Hypothalamus (tissue), 51 donors: ENCODE data around the gene SCRN2.

Experiments
- DNase-seq, 51 donors: peaks; one replicate each; lab custom pipeline; 2025; lab: John Stamatoyannopoulos, UW

Gene SCRN2

DNA sequence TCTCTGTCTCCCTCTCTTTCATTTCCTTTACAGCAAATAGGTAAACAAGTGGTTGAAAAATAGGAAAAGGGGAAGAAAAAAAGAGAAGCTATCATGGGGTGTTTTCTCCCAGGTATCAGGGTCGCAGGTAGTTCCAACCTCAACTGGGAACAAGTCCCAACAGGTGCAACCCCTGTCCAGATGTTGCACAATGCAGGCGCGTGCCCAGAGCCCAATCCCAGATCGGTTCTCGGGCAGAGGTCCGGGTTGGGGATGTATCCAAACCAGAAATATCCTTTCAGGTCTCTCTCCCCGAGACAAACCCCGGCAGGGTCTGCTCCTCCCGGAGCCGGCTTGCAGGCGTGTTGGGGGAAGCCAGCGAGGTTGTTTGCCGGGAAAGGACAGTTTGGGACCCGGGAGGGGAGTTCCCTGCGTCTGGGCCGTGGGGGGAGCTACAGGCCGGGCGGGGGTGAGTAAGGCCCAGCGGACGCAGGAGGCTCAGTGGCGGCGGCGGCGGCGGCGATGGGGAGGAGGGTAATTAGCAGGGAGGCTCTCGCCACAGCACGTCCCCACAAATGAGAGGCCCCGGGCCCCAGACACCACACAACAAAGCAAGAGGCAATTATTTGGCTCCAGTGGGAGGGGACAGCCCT is 31.1 kb upstream of the SCRN2 start:
- no peak for DNase-seq

DNA sequence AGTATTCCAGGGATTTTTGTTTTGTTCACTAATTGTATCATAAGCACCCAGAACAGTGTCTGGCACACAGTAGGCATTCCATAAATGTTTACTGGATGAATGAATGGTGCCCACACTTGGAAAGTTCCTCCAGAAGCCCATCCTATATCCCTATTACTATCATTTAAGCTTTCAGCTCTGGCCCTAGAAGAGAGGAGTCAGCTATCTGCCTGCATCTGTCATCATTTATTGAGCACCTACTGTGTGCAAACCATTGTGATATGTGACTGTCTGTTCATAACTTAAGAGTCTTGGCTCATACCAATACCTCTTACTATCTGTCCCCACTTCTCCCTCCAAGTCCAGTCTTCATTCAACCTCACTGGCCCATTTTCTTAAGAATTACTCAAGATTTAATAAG is 30.0 kb upstream of the SCRN2 start:
- DNase-seq = no peak

GRCh38 chr17:47870056-47870455 is 29.0 kb upstream of the SCRN2 start:
- no peak for DNase-seq

GRCh38 chr17:47869114-47869513 is 28.0 kb upstream of the SCRN2 start:
- DNase-seq = no peak

- no peak for DNase-seq
Measured at GRCh38 chr17:47867813-47868533, 26.9 kb upstream of the SCRN2 start.

DNA sequence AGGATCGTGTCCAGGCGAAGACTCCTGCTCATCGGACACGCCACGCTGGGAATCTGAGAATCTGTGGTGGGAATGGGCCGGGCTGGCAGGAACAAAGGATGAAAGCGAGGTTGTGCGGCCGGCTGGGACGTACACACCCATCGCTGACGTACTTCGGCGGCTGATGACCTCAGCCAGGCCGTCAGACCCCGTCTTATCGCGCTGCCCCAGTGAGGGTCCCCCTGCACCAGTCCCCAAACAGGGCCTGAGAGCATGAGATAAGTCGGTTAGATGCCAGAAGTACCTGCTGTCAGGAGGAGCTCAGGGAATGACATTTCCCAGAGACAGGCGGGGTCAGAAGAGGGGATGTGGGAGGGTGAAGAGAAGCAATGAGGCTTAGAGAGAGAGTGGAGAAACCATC is 25.9 kb upstream of the SCRN2 start:
- no peak for DNase-seq

DNA sequence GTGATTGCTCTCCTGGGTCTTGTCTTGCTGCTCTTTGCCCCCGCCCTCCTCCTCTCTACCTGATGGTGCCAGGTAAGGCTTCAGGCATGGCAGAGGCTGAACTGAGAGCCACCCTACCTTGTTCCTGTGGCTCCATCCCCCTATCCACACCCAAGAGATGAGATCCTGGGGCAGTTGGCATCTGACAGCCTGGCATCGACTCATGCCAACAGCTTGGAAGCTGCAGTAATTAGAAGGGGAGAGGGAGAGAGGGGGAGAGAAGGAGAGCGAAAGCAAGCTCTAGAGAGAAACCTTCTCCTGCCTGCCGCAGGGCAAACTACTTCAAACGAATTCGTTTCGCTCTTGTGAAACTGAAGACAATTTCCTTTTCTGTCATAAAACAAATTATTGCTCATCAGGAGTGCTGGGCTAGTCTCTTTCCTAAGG is 23.7 kb upstream of the SCRN2 start:
- no peak for DNase-seq

DNA sequence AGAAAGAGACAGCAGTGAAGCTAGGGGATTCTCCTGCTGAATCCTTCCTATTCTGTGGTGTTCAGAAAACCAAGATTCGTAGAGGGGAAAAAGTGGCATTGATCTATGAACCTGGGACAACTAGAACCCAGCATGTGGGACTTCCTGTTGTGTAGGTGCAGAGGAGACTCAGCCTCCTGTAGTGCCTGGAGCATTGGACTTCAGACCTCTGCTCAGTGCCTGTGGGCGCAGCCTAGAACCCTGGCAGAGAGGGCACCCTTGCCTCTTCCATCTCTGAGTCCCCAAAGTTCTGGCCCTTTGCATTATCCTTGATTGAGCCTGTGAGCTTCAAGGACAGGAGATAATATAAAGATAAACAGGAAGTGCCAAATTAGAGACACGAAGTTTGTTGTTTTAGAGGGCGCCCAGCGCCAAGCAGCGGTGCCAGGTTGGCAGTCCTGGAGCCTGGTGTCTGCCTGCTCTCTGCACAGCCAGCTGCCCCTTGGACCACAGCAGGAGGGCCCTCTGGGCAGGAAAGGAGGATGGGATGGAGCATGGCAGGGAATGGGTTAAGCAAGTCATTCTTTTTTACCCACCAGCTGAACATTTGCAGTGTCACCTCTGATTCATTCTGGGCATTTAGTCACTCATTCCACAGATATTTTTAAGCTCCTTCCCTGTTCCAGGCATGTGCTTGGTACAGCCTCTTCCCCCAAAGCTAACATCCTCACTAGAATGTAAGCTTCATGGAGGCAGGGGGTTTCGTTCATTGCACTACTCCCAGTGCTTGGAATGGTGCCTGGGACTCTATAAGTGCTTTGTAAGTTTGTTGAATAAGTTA is 21.8 kb upstream of the SCRN2 start:
- DNase-seq = no peak

DNA sequence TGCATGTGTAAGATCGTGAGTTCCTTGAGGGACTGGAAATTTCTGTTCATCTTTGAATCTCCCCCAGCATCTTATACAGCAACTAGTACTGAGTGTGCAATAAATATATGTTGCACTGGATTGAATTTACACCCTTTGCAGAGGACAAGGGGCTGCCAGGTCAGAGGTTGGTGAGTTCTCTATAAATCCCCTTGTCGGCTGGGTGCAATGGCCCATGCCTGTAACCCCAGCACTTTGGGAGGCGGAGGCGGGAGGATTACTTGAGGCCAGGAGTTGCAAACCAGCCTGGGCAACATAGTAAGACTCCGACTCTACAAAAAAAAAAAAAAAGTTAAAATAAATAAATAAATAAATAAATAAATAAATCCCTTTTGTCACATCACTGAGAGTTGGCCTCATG is 19.3 kb upstream of the SCRN2 start:
- no peak for DNase-seq

DNA sequence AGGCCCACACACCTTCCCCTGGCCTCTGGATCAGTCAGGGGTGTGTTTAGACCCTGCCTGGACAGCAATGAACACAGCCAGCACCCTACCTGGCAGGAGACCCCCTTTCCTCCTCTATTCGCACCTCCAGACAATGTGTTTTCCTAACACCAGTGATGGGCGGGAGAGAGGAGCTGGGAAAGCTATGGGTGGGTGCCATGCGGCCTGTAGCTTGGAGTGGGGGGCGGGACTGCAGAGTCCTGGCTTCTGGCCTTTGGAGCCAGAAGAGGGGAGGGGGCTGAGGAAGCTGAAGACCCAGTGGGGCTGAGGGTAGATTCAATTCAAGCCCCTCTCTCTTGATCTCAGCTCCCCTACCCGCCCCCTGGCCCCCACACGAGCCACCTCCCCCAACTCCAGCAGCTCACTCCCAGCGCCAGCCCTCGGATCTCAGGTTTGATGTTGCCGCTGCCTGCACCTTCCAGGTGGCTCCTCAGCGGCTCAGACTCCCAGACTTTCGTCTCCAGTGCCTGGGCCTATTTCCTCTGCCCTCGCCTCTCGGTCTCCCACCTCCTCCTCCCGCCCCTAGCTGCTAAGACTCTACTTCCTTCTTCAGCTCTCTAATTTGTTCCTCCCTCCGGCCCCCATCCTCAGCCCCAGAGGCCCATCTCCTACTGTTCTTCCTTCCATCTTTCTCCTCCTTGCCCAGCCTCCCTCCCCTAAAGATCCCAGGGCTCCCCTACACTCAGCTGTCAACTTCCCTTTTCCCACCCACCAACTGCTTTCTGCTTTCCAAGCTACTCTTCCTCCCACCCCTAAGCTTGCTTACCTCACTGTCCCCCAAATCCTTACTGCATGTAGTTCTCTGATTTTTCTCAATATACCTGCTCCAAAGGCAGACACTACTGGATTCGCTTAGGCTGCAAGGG is 16.7 kb upstream of the SCRN2 start:
- DNase-seq = no peak

GRCh38 chr17:47856830-47857229 is 15.8 kb upstream of the SCRN2 start:
- no peak for DNase-seq

GRCh38 chr17:47855737-47856136 is 14.7 kb upstream of the SCRN2 start:
- no peak for DNase-seq

DNA sequence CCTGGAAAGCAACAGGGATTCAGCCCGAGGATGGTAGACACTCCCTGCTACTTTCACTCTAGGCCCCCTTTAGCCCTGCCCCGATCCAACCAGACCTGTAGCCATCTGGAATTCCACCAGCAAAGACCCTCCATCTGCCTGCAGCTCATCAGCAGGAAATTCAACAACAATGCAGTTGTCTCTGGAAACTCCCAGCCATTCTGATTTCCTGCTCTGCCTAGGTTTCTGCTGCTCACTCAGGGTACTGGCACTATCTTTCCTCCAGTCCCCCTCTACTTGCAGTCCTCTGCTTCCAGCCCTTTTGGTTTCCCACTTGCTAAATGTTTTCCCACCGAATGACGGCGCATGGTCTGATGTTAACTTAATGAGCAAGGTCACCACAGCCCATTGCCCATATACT is 12.5 kb upstream of the SCRN2 start:
- DNase-seq = no peak

- DNase-seq = no peak
Measured at GRCh38 chr17:47852113-47852949, 11.3 kb upstream of the SCRN2 start.

DNA sequence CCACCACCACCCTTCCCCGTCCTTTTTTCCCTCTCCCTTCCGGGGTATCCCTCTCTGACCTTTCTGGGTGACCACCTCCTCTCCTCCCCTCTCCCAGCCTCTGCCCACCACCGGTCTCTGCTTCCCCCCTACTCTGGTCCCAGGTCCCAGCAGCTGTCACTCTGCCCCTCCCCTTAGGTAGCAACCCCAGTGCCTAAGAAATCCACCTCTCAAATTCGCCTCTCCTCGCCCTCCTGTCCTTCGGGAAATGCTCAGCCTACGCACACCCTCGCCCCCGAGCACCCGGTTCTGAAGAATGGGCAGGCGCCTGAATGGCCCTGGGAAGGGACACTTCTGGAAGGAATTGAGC is 10.7 kb upstream of the SCRN2 start:
- DNase-seq = no peak

DNA sequence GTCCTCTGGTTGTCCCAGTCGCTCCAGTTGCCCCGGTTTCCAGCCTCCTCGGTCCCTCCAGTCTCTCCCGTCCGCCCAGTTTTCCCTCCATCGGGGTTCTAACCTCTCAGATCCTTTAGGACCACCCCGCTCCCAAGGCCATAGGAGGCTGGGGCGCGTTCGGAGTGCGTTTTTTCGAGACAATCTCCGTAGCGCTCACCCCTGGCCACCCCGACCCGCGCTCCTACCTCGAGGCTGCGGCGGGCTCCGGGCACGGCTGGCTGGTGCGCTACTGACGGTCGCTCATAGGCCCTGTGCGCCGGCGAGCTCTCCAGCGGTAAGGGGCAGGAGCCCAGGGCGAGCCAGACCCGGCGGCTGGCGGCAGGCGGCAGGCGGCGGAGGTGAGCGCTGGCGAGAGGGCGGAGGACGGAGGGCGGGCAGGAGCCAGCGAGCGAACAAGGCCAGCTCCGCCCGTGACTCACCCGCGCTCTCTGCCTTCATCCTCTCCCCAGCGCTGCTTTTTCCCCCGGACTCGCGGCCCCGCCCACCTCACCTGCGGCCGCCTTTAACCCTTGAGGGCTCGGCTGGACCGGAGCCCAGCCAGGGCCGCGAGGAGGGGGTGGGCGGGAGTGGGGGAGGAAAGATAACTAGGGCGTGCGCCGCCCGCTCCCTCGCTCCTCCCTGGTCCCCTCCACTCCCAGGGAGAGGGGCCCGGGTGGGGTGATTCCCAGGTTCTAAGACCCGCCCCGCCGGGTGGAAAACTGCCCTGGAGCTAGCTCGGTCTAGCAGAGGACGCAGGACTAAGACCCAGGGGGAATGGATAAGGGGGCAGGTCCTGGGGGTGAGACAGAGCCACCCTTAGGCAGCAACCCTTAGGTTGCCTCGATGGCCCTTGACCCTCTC is 9.9 kb upstream of the SCRN2 start, which contains the start of gene SP6:
SP6 (minus strand) TSS at position 472 of the 882 bp plus-strand sequence. CDS start 2,734 bp downstream, outside the sequence.
- peak in 2 of 51 donors; percentile 6 to 7 for DNase-seq

GRCh38 chr17:47850373-47850691 is 9.3 kb upstream of the SCRN2 start:
- no peak for DNase-seq

GRCh38 chr17:47848198-47848513 is 7.1 kb upstream of the SCRN2 start:
- no peak for DNase-seq
